HepG2 (cell line): ENCODE measurements around the gene ODC1. TPM values are rescaled to one million over a fixed set of nuclear protein-coding genes. Genes with fewer than 3 reads are reported as not detected.

ENCODE experiments used
- ATAC-seq: fragments of 200-7000 bp; cut with Tn5 transposase; 3 replicates; pipeline ENCODE4 v1.9.1; 2020; ENCODE audit warnings: mild to moderate bottlenecking, moderate library complexity
- BruUV-seq: library from RNA; stranded (reverse); fragments of 400-500 nt; replicated peaks from 2 replicates; lab custom pipeline; 2021; lab: Mats Ljungman, UMichigan
- CTCF ChIA-PET: fragments of 300-600 bp; formaldehyde crosslinking; extraction: SDS; loops from one replicate; lab custom pipeline; 2021; ENCODE audit warnings: low total read pairs, inconsistent platforms, low intra/inter-chr PET ratio; lab: Yijun Ruan, JAX
- POLR2A ChIA-PET: fragments of 350-600 bp; sonication (Branson Sonifier 250); formaldehyde crosslinking; loops from one replicate; lab custom pipeline; 2020; ENCODE audit warnings: antibody characterized with exemption, inconsistent platforms; lab: Yijun Ruan, JAX
- DNase-seq: peaks from one replicate; pipeline ENCODE4 v3.0.0-alpha.2; 2015; ENCODE audit warnings: low spot score
- FAIRE-seq: peaks from 3 replicates; lab custom pipeline; 2011; peaks lifted over from hg19 to GRCh38; lab: Jason Lieb, UNC
- H2AFZ ChIP-seq: one replicate; pipeline ENCODE4 v1.6.1; 2011; ENCODE audit warnings: low read length, inconsistent platforms
- H3K27ac ChIP-seq: fragments of 300-600 bp; 3 replicates; pipeline ENCODE4 v1.8.0; 2011; ENCODE audit warnings: mixed run types, mild to moderate bottlenecking, mixed read lengths, low read length, inconsistent platforms; ENCODE audit not compliant: insufficient read depth; ENCODE audit errors: extremely low read length
- H3K27me3 ChIP-seq, 2 experiments: fragments of 200-600 bp in 1 of 2; 2 replicates in 1 of 2; 3 replicates in 1 of 2; pipeline versions ENCODE4 v1.6.0 to v1.8.0; 2011; ENCODE audit warnings: low read length in 2 of 2, mild to moderate bottlenecking in 2 of 2, moderate library complexity in 2 of 2, inconsistent platforms in 1 of 2; ENCODE audit not compliant: insufficient read depth in 2 of 2, control insufficient read depth in 1 of 2
- H3K36me3 ChIP-seq, 2 experiments: fragments of 200-600 bp in 1 of 2; replicated peaks in 1 of 2; 2 replicates in 1 of 2; 3 replicates in 1 of 2; pipeline versions ENCODE4 v1.5.1 to v1.8.0; 2011; ENCODE audit warnings: low read length in 2 of 2, inconsistent platforms in 1 of 2; ENCODE audit not compliant: insufficient read depth in 2 of 2, control insufficient read depth in 1 of 2
- H3K4me1 ChIP-seq: 2 replicates; pipeline ENCODE4 v1.5.1; 2012; ENCODE audit warnings: low read length, inconsistent platforms; ENCODE audit not compliant: insufficient read depth
- H3K4me2 ChIP-seq: 2 replicates; pipeline ENCODE4 v1.6.0; 2011; ENCODE audit warnings: low read depth, low read length, inconsistent platforms
- H3K4me3 ChIP-seq, 3 experiments: fragments of 200-600 bp in 1 of 3; sonication (generic), shearing (Covaris generic) in 1 of 3; replicated peaks in 1 of 3; 2 replicates each; pipeline ENCODE4 v1.5.1; 2011 to 2016; ENCODE audit warnings: low read length in 3 of 3, inconsistent platforms in 2 of 3, low read depth in 2 of 3, mild to moderate bottlenecking in 2 of 3, control low read depth in 1 of 3, mixed read lengths in 1 of 3; ENCODE audit not compliant: insufficient read depth in 1 of 3
- H3K79me2 ChIP-seq: one replicate; pipeline ENCODE4 v1.6.1; 2011; ENCODE audit warnings: low read length, inconsistent platforms; ENCODE audit not compliant: insufficient read depth
- H3K9ac ChIP-seq: 2 replicates; pipeline ENCODE4 v1.6.0; 2011; ENCODE audit warnings: mild to moderate bottlenecking, low read depth, low read length, inconsistent platforms; ENCODE audit not compliant: insufficient read depth
- H3K9me3 ChIP-seq: 2 replicates; pipeline ENCODE4 v1.5.1; 2012; ENCODE audit warnings: mild to moderate bottlenecking, low read length
- H4K20me1 ChIP-seq: 2 replicates; pipeline ENCODE4 v1.6.0; 2011; ENCODE audit warnings: inconsistent platforms, mild to moderate bottlenecking, low read length, moderate library complexity; ENCODE audit not compliant: insufficient read depth
- ISL2 ChIP-seq: sonication (generic); formaldehyde crosslinking; IDR thresholded peaks from 2 replicates; pipeline ENCODE4 v1.5.0; 2020; ENCODE audit warnings: missing genetic modification reagents
- JUN ChIP-seq: sonication (generic); formaldehyde crosslinking; IDR thresholded peaks from 2 replicates; pipeline ENCODE4 v1.4.0; 2020; ENCODE audit warnings: mild to moderate bottlenecking, missing genetic modification reagents
- NFIC ChIP-seq: IDR thresholded peaks from 2 replicates; pipeline ENCODE4 v1.6.1; 2012; ENCODE audit warnings: mild to moderate bottlenecking, low read length, inconsistent platforms
- RAD21 ChIP-seq: fragments of 450-650 bp; formaldehyde crosslinking; IDR thresholded peaks from 2 replicates; pipeline ENCODE4 v1.5.0; 2020; ENCODE audit warnings: mild to moderate bottlenecking
- RFXANK ChIP-seq: IDR thresholded peaks from 2 replicates; pipeline ENCODE4 v1.6.1; 2016
- ZBTB7A ChIP-seq: sonication (generic); formaldehyde crosslinking; IDR thresholded peaks from 2 replicates; pipeline ENCODE4 v1.8.0; 2022; ENCODE audit warnings: mild to moderate bottlenecking, missing genetic modification reagents
- ZMYM2 ChIP-seq: sonication (generic); formaldehyde crosslinking; IDR thresholded peaks from 2 replicates; pipeline ENCODE4 v1.8.0; 2022; ENCODE audit warnings: mild to moderate bottlenecking, missing genetic modification reagents
- ZNF572 ChIP-seq: sonication (generic); formaldehyde crosslinking; IDR thresholded peaks from 2 replicates; pipeline ENCODE4 v1.5.1; 2020; ENCODE audit warnings: mild to moderate bottlenecking, missing genetic modification reagents
- ZNF691 ChIP-seq: sonication (generic); formaldehyde crosslinking; IDR thresholded peaks from 2 replicates; pipeline ENCODE4 v1.4.0; 2020; ENCODE audit warnings: missing genetic modification reagents, low read depth, mild to moderate bottlenecking, borderline replicate concordance
- ZNF788 ChIP-seq: sonication (generic); formaldehyde crosslinking; IDR thresholded peaks from 2 replicates; pipeline ENCODE4 v1.5.0; 2020; ENCODE audit warnings: mild to moderate bottlenecking, missing genetic modification reagents, borderline replicate concordance
- WGBS: methylation state at CpG from one replicate; pipeline ENCODE4 v1.1.6; 2017; ENCODE audit warnings: low lambda C conversion rate; 5-methylcytosine and 5-hydroxymethylcytosine counted together
- in situ Hi-C: cut with HindIII; loops from 2 replicates; pipeline ENCODE4 v1.10.0; 2017; ENCODE audit warnings: low pct_unique_long_range_greater_than_20kb; ENCODE audit not compliant: extremely low pct_ligation_motif_present
- intact Hi-C: fragments of 100-400 bp; cut with micrococcal nuclease; formaldehyde crosslinking; loops from one replicate; pipeline ENCODE4 v1.10.0; 2022; ENCODE audit not compliant: unreplicated experiment
- polyA plus RNA-seq, 8 experiments: library from polyadenylated mRNA; depleted of rRNA in 3 of 8; stranded (reverse) in 7 of 8; unstranded in 1 of 8; fragments of >200 nt; fragmentation: Illumina TruSeq in 4 of 8; extraction: Trizol in 4 of 8; gene quantifications; 2 replicates each; pipeline versions ENCODE4 v1.2.1 to v1.2.3, GENCODE V29; 2011 to 2016; ENCODE audit warnings: low read depth in 4 of 8, missing spikeins in 1 of 8, mixed read lengths in 1 of 8; ENCODE audit not compliant: insufficient read depth in 1 of 8
- total RNA-seq, 5 experiments: library from RNA; depleted of rRNA; stranded (reverse); fragments of >200 nt; fragmentation: Illumina TruSeq; extraction: Trizol; gene quantifications; 2 replicates each; pipeline ENCODE4 v1.2.3, GENCODE V29; 2016; ENCODE audit warnings: low read depth in 1 of 5
- TF ChIP-seq, protein P1 (sequence below): sonication (generic); formaldehyde crosslinking; IDR thresholded peaks from 2 replicates; pipeline ENCODE4 v1.5.1; 2020; ENCODE audit warnings: mild to moderate bottlenecking, moderate library complexity, missing genetic modification reagents
- TF ChIP-seq, protein P2 (sequence below): fragments of 450-650 bp; IDR thresholded peaks from 2 replicates; pipeline ENCODE4 v1.6.1; 2016
- TF ChIP-seq, protein P3 (sequence below): sonication (generic); formaldehyde crosslinking; IDR thresholded peaks from 2 replicates; pipeline ENCODE4 v1.5.0; 2020; ENCODE audit warnings: mild to moderate bottlenecking, missing genetic modification reagents
- TF ChIP-seq, protein P4 (sequence below): sonication (generic); formaldehyde crosslinking; IDR thresholded peaks from 2 replicates; pipeline ENCODE4 v1.9.0; 2022; ENCODE audit warnings: missing genetic modification reagents, mild to moderate bottlenecking, borderline replicate concordance

The ODC1 gene
- total and polyA plus RNA-seq, 2 of the 13 experiments (the other 11 are each of a cell fraction or from before 2014, with no cell fraction given), result 142 to 371 TPM

GRCh38 chr2:10433947-10434885, 13.9 kb downstream of the ODC1 start:
- H3K79me2 ChIP-seq, result no peaks in the 10 kb centered on the region
- FAIRE-seq, result no peak
- peaks cover 10 to 49% of the 10 kb centered on the region in 2 experiments for H3K27me3 ChIP-seq
- in situ Hi-C loops (loop anchor here (25.0 kb wide), 1 partner anchor 622 kb away; no protein-coding TSS in a partner anchor), intact Hi-C loops (loop anchor here (2.0 kb wide), 1 partner anchor 235 kb away; no protein-coding TSS in a partner anchor)
- ChIA-PET CTCF (interaction anchor here (1.0 to 2.5 kb wide), 7 partner anchors 163 to 362 kb away, joined by 3 to 32 read pairs (median 10); no protein-coding TSS in a partner anchor), POLR2A (interaction anchor here (0.5 to 2.7 kb wide), 5 partner anchors 15 to 414 kb away, joined by 4 to 20 read pairs (median 8); partner anchors contain the start of gene ODC1)
- H3K4me2 ChIP-seq, result peak overlapping the region; percentile 56
- H3K9ac ChIP-seq, result no peak overlapping the region
- no peak for DNase-seq
- H2AFZ ChIP-seq, result no peak overlapping the region
- ATAC-seq, result peak; percentile 7
- H3K9me3 ChIP-seq, result no peaks in the 10 kb centered on the region
- H3K4me1 ChIP-seq, result peaks cover 57% of the 10 kb centered on the region
- H3K27ac ChIP-seq, result no peak overlapping the region
- H3K4me3 ChIP-seq, result peak overlapping the region in 1 of 3 experiments; percentile 28; a peak in 1 of 6 replicates
- no peaks in the 10 kb centered on the region for H4K20me1 ChIP-seq
- BruUV-seq, result no TSS peak
- 32% methylated on average over 14 of the region's 19 CpGs for WGBS
- H3K36me3 ChIP-seq, result 0 out of 5 replicates have a peak, but pooled peaks cover 0 to under 1% of the 10 kb centered on the region in 2 experiments
- TF ChIP-seq RAD21 (no peak), ZMYM2 (CRISPR knock-in tag) (no peak), ZBTB7A (0 out of 2 replicates have a peak, but pooled peaks have one; percentile 20), JUN (CRISPR knock-in tag) (no peak), ISL2 (no peak), NFIC (no peak), ZNF572 (CRISPR knock-in tag) (0 out of 2 replicates have a peak, but pooled peaks have one; percentile 58), ZNF691 (CRISPR knock-in tag) (no peak), ZNF788 (0 out of 2 replicates have a peak, but pooled peaks have one; percentile 4), RFXANK (CRISPR knock-in tag) (no peak)
- TF ChIP-seq, protein P1, sequence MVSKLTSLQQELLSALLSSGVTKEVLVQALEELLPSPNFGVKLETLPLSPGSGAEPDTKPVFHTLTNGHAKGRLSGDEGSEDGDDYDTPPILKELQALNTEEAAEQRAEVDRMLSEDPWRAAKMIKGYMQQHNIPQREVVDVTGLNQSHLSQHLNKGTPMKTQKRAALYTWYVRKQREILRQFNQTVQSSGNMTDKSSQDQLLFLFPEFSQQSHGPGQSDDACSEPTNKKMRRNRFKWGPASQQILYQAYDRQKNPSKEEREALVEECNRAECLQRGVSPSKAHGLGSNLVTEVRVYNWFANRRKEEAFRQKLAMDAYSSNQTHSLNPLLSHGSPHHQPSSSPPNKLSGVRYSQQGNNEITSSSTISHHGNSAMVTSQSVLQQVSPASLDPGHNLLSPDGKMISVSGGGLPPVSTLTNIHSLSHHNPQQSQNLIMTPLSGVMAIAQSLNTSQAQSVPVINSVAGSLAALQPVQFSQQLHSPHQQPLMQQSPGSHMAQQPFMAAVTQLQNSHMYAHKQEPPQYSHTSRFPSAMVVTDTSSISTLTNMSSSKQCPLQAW (CRISPR knock-in tag), result 0 out of 2 replicates have a peak, but pooled peaks have one; percentile 30
- TF ChIP-seq, protein P2, sequence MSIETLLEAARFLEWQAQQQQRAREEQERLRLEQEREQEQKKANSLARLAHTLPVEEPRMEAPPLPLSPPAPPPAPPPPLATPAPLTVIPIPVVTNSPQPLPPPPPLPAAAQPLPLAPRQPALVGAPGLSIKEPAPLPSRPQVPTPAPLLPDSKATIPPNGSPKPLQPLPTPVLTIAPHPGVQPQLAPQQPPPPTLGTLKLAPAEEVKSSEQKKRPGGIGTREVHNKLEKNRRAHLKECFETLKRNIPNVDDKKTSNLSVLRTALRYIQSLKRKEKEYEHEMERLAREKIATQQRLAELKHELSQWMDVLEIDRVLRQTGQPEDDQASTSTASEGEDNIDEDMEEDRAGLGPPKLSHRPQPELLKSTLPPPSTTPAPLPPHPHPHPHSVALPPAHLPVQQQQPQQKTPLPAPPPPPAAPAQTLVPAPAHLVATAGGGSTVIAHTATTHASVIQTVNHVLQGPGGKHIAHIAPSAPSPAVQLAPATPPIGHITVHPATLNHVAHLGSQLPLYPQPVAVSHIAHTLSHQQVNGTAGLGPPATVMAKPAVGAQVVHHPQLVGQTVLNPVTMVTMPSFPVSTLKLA, result peak; percentile 88
- TF ChIP-seq, protein P3, sequence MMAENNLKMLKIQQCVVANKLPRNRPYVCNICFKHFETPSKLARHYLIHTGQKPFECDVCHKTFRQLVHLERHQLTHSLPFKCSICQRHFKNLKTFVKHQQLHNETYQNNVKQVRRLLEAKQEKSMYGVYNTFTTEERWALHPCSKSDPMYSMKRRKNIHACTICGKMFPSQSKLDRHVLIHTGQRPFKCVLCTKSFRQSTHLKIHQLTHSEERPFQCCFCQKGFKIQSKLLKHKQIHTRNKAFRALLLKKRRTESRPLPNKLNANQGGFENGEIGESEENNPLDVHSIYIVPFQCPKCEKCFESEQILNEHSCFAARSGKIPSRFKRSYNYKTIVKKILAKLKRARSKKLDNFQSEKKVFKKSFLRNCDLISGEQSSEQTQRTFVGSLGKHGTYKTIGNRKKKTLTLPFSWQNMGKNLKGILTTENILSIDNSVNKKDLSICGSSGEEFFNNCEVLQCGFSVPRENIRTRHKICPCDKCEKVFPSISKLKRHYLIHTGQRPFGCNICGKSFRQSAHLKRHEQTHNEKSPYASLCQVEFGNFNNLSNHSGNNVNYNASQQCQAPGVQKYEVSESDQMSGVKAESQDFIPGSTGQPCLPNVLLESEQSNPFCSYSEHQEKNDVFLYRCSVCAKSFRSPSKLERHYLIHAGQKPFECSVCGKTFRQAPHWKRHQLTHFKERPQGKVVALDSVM (CRISPR knock-in tag), result no peak
- TF ChIP-seq, protein P4, sequence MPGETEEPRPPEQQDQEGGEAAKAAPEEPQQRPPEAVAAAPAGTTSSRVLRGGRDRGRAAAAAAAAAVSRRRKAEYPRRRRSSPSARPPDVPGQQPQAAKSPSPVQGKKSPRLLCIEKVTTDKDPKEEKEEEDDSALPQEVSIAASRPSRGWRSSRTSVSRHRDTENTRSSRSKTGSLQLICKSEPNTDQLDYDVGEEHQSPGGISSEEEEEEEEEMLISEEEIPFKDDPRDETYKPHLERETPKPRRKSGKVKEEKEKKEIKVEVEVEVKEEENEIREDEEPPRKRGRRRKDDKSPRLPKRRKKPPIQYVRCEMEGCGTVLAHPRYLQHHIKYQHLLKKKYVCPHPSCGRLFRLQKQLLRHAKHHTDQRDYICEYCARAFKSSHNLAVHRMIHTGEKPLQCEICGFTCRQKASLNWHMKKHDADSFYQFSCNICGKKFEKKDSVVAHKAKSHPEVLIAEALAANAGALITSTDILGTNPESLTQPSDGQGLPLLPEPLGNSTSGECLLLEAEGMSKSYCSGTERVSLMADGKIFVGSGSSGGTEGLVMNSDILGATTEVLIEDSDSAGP (CRISPR knock-in tag), result 0 out of 2 replicates have a peak, but pooled peaks have one; percentile 14
